ENCODE data around the gene TBC1D25.
A peak's percentile ranks its signal among the peaks of the same experiment; 100 is the strongest.

TBC1D25 gene

DNA sequence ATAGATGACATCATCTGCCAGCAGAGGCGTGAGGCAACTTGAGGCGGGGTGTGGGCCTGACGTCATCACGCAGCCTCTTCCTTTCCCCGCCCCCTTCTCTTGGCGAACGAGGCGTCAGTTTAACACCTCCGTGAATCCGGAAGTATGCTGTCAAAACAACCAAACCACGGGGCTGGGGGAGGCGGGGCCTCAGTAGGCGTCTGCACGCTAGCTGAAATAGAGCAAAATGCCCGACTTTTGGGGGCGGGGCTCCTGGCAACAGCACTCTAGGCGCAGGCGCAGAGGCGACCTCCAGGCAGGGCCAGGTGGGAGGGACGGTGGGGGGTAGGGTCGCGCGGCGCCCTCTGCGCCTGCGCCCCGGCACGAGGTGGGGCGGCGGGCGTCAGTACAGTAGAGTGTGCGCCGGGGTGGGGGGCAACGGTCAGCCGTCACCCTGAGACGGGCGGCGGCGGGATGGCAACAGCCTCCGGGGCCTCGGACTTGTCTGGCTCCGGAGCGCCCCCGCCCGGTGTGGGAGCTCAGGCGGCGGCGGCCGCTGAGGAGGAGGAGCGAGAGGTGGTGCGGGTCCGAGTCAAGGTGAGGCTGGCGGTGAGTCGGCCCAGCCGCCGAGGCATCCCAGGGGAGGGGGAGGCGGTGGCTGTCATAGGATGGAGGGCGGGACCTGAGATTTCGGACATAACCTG lies at the start of gene TBC1D25:
Gene TBC1D25, plus strand, starts transcription at position 370 of the 683 bp plus-strand sequence. Its CDS starts 84 bp downstream, at position 454.
- DNase-seq = peak; percentile 98
- peaks cover 24% of the 10 kb centered on the region for H3K4me1 Mint-ChIP-seq
- H3K9me3 Mint-ChIP-seq = no peaks in the 10 kb centered on the region
- no peaks in the 10 kb centered on the region for H3K27me3 Mint-ChIP-seq
- H3K36me3 Mint-ChIP-seq = peaks cover 12% of the 10 kb centered on the region
- CTCF ChIA-PET = interaction anchor here (0.8 to 2.1 kb wide), 5 partner anchors 18 to 72 kb away, joined by 3 to 9 read pairs (median 5); partner anchors contain the start of genes EBP and RBM3
- peak within 1 kb of the TSS; percentile 99 for H3K27ac Mint-ChIP-seq
- peak within 1 kb of the TSS; percentile 88 for H3K4me3 Mint-ChIP-seq

- Mint-ChIP-seq H3K27me3 (peaks cover 5% of the 10 kb centered on the region), H3K4me3 (no peak overlapping the region), H3K36me3 (peaks cover 2% of the 10 kb centered on the region), H3K4me1 (no peaks in the 10 kb centered on the region), H3K27ac (no peak overlapping the region), H3K9me3 (no peaks in the 10 kb centered on the region)
- CTCF ChIA-PET = no interaction called here
- DNase-seq = no peak
Observed at GRCh38 chrX:48489892-48490291, 49.6 kb upstream of the TBC1D25 start.

DNA sequence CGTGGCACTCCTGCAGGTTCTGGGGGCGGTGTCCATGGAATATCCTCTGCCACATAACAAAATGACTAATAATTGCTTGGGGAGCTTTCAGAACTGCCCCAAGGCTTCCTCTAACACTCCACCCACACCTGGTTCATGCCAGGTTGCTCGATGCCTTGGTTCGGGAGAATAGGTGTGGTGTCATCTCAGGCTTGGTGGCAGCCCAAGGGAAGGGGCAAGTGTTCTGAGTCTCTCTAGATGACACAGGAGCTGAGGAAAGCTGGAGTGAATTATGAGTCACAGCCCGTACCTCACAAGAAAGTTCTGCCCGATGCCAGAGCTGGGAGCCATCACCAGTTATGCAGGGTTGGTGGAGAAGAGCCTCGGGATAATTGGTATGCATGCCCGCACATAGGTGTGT lies 48.9 kb upstream of the TBC1D25 start:
- Mint-ChIP-seq H3K4me1 (no peaks in the 10 kb centered on the region), H3K27me3 (peaks cover 5% of the 10 kb centered on the region), H3K9me3 (no peaks in the 10 kb centered on the region), H3K36me3 (peaks cover 2% of the 10 kb centered on the region), H3K4me3 (no peak overlapping the region), H3K27ac (no peak overlapping the region)
- DNase-seq = no peak
- CTCF ChIA-PET = no interaction called here

- Mint-ChIP-seq H3K9me3 (no peaks in the 10 kb centered on the region), H3K27me3 (peaks cover 5% of the 10 kb centered on the region), H3K36me3 (peaks cover 2% of the 10 kb centered on the region), H3K27ac (no peak overlapping the region), H3K4me1 (no peaks in the 10 kb centered on the region), H3K4me3 (no peak overlapping the region)
- CTCF ChIA-PET = no interaction called here
- no peak for DNase-seq
Observed at GRCh38 chrX:48491809-48492208, 47.7 kb upstream of the TBC1D25 start.

DNA sequence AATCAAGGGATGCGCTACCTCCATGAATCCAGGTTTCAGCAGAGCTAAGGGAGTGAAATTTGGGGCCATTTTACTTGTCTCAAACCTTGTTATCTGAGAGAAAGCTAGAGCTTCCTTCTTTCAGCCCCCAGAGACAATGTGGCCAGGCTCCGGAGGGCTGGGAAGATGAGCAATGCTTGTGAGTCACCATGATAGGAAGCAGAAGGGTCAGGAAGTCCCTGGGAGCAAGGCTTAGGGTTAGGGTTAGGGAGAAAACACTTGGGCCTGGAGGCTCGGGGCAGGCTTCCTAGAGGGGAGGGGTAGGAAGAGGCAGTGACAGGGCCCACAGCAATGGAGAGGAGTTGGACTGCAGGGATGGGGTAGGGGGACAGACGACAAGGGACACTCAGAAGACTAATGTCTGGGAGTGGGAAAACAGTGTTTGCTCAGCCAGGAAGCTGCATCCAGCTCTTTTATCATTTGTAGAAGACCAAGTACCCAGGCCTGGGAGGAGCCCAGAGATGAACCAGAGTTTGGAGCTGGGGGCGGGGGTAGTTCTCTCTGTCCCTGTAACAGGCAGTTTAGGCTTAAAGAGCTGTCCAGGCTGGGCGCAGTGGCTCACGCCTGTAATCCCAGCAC lies 47.1 kb upstream of the TBC1D25 start:
- Mint-ChIP-seq H3K9me3 (no peaks in the 10 kb centered on the region), H3K4me1 (no peaks in the 10 kb centered on the region), H3K27me3 (peaks cover 7% of the 10 kb centered on the region), H3K4me3 (no peak overlapping the region), H3K36me3 (peaks cover under 1% of the 10 kb centered on the region), H3K27ac (no peak overlapping the region)
- no peak for DNase-seq
- CTCF ChIA-PET = interaction anchor here (1.8 kb wide), 1 partner anchor 18 kb away, joined by 4 read pairs; no protein-coding TSS in a partner anchor

- no peak overlapping the region for H3K27ac Mint-ChIP-seq
- H3K9me3 Mint-ChIP-seq = no peaks in the 10 kb centered on the region
- CTCF ChIA-PET = interaction anchor here (0.9 to 1.8 kb wide), 3 partner anchors 14 to 20 kb away, joined by 3 to 4 read pairs (median 4); no protein-coding TSS in a partner anchor
- H3K36me3 Mint-ChIP-seq = no peaks in the 10 kb centered on the region
- no peak overlapping the region for H3K4me3 Mint-ChIP-seq
- DNase-seq = peak; percentile 34
- H3K4me1 Mint-ChIP-seq = no peaks in the 10 kb centered on the region
- H3K27me3 Mint-ChIP-seq = peaks cover 22% of the 10 kb centered on the region
Observed at GRCh38 chrX:48493890-48494364, 45.6 kb upstream of the TBC1D25 start.

- H3K4me3 Mint-ChIP-seq = no peak overlapping the region
- no peaks in the 10 kb centered on the region for H3K9me3 Mint-ChIP-seq
- H3K36me3 Mint-ChIP-seq = no peaks in the 10 kb centered on the region
- peaks cover 35% of the 10 kb centered on the region for H3K27me3 Mint-ChIP-seq
- H3K4me1 Mint-ChIP-seq = no peaks in the 10 kb centered on the region
- CTCF ChIA-PET = no interaction called here
- H3K27ac Mint-ChIP-seq = no peak overlapping the region
- DNase-seq = no peak
Observed at GRCh38 chrX:48496660-48497059, 42.9 kb upstream of the TBC1D25 start.

- no peak for DNase-seq
- no peaks in the 10 kb centered on the region for H3K9me3 Mint-ChIP-seq
- no peaks in the 10 kb centered on the region for H3K4me1 Mint-ChIP-seq
- CTCF ChIA-PET = no interaction called here
- H3K36me3 Mint-ChIP-seq = no peaks in the 10 kb centered on the region
- H3K27ac Mint-ChIP-seq = no peak overlapping the region
- H3K4me3 Mint-ChIP-seq = no peak overlapping the region
- H3K27me3 Mint-ChIP-seq = peaks cover 35% of the 10 kb centered on the region
Observed at GRCh38 chrX:48497871-48498270, 41.6 kb upstream of the TBC1D25 start.

- H3K27ac Mint-ChIP-seq = no peak overlapping the region
- no peak overlapping the region for H3K4me3 Mint-ChIP-seq
- H3K36me3 Mint-ChIP-seq = no peaks in the 10 kb centered on the region
- H3K4me1 Mint-ChIP-seq = no peaks in the 10 kb centered on the region
- no peak for DNase-seq
- peaks cover 35% of the 10 kb centered on the region for H3K27me3 Mint-ChIP-seq
- CTCF ChIA-PET = no interaction called here
- H3K9me3 Mint-ChIP-seq = no peaks in the 10 kb centered on the region
Observed at GRCh38 chrX:48498374-48498809, 41.1 kb upstream of the TBC1D25 start.

- CTCF ChIA-PET = no interaction called here
- peaks cover 18% of the 10 kb centered on the region for H3K27me3 Mint-ChIP-seq
- peaks cover 9% of the 10 kb centered on the region for H3K4me1 Mint-ChIP-seq
- H3K27ac Mint-ChIP-seq = no peak overlapping the region
- H3K36me3 Mint-ChIP-seq = no peaks in the 10 kb centered on the region
- H3K4me3 Mint-ChIP-seq = no peak overlapping the region
- DNase-seq = no peak
- no peaks in the 10 kb centered on the region for H3K9me3 Mint-ChIP-seq
Observed at GRCh38 chrX:48504261-48504660, 35.3 kb upstream of the TBC1D25 start.

GRCh38 chrX:48505481-48505880 lies 34.0 kb upstream of the TBC1D25 start:
- no peak overlapping the region for H3K27ac Mint-ChIP-seq
- peaks cover 21% of the 10 kb centered on the region for H3K4me1 Mint-ChIP-seq
- CTCF ChIA-PET = no interaction called here
- DNase-seq = no peak
- no peaks in the 10 kb centered on the region for H3K9me3 Mint-ChIP-seq
- peaks cover 3% of the 10 kb centered on the region for H3K36me3 Mint-ChIP-seq
- H3K27me3 Mint-ChIP-seq = peaks cover 11% of the 10 kb centered on the region
- H3K4me3 Mint-ChIP-seq = no peak overlapping the region

DNA sequence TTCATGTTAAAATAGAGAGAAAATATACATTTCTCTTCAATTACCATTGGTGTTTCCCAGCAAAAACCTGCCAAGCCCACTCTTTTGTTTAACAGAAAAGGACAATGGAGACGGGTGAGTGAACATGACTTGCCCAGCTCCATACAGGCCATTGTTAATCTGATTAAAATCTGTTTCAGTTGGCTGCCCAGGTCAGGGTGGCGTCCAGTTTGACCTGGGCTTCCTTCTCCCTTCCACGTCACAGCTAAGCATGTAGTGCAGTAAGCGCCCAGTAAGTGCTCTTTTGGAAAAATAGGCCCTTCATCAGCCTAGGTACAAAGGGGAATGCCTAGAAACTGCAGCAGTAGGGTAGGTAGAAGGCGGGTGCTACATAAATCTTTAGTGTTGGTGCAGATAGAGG lies 32.3 kb upstream of the TBC1D25 start:
- H3K4me3 Mint-ChIP-seq = peak overlapping the region; percentile 26
- peaks cover 8% of the 10 kb centered on the region for H3K27me3 Mint-ChIP-seq
- H3K9me3 Mint-ChIP-seq = no peaks in the 10 kb centered on the region
- no peak for DNase-seq
- peaks cover 12% of the 10 kb centered on the region for H3K36me3 Mint-ChIP-seq
- H3K4me1 Mint-ChIP-seq = peaks cover 34% of the 10 kb centered on the region
- H3K27ac Mint-ChIP-seq = no peak overlapping the region
- CTCF ChIA-PET = no interaction called here

GRCh38 chrX:48508400-48509244 lies 30.9 kb upstream of the TBC1D25 start, which contains the start of gene PORCN:
PORCN (plus strand) TSS chrX:48508992; CDS start chrX:48509821, 829 bp downstream.
- CTCF ChIA-PET = no interaction called here
- H3K36me3 Mint-ChIP-seq = peaks cover 16% of the 10 kb centered on the region
- no peaks in the 10 kb centered on the region for H3K9me3 Mint-ChIP-seq
- peaks cover 7% of the 10 kb centered on the region for H3K27me3 Mint-ChIP-seq
- peak within 1 kb of the TSS; percentile 90 for H3K4me3 Mint-ChIP-seq
- DNase-seq = peak; percentile 88
- H3K4me1 Mint-ChIP-seq = peaks cover 34% of the 10 kb centered on the region
- peak within 1 kb of the TSS; percentile 88 for H3K27ac Mint-ChIP-seq

- Mint-ChIP-seq H3K27me3 (peaks cover under 1% of the 10 kb centered on the region), H3K4me3 (peak overlapping the region; percentile 90), H3K9me3 (no peaks in the 10 kb centered on the region), H3K36me3 (peaks cover 16% of the 10 kb centered on the region), H3K27ac (peak overlapping the region; percentile 88), H3K4me1 (peaks cover 34% of the 10 kb centered on the region)
- DNase-seq = peak; percentile 24
- CTCF ChIA-PET = no interaction called here
Observed at GRCh38 chrX:48509245-48509590, 30.3 kb upstream of the TBC1D25 start.
